PC-3 (cell line): ENCODE results near the gene TANK. TPM values are rescaled to one million over a fixed set of nuclear protein-coding genes. Genes with fewer than 3 reads are reported as not detected.

ENCODE experiments used
- ATAC-seq: fragments of 200-7000 bp; cut with Tn5 transposase; 2 replicates; pipeline ENCODE4 v1.9.1; 2020; ENCODE audit warnings: mild to moderate bottlenecking, moderate library complexity
- BruUV-seq: library from RNA; stranded (reverse); fragments of 400-500 nt; replicated peaks from 2 replicates; lab custom pipeline; 2021; lab: Mats Ljungman, UMichigan
- CTCF ChIA-PET: fragments of 300-600 bp; sonication (Branson Sonifier 250); formaldehyde crosslinking; loops from one replicate; lab custom pipeline; 2022; ENCODE audit warnings: antibody characterized with exemption; lab: Charles Lee
- POLR2A ChIA-PET: fragments of 300-600 bp; sonication (Branson Sonifier 250); formaldehyde crosslinking; loops from one replicate; lab custom pipeline; 2022; ENCODE audit warnings: antibody characterized with exemption; ENCODE audit not compliant: unreplicated experiment; lab: Charles Lee
- DNase-seq: peaks from one replicate; pipeline ENCODE4 v3.0.0-alpha.2; 2015
- H2AFZ ChIP-seq: fragments of 300-600 bp; sonication (generic); 2 replicates; pipeline ENCODE4 v1.6.0; 2016; ENCODE audit warnings: antibody characterized with exemption, low read length
- H3F3A ChIP-seq: fragments of 300-600 bp; sonication (generic); one replicate; pipeline ENCODE4 v1.6.0; 2017; ENCODE audit warnings: antibody characterized with exemption, low read length, control low read depth, mild to moderate bottlenecking; ENCODE audit not compliant: unreplicated experiment
- H3K27ac ChIP-seq: fragments of 300-600 bp; sonication (generic); 2 replicates; pipeline ENCODE4 v1.5.1; 2016; ENCODE audit warnings: mild to moderate bottlenecking, low read length
- H3K27me3 ChIP-seq: fragments of 300-600 bp; sonication (generic); 2 replicates; pipeline ENCODE4 v1.6.1; 2016; ENCODE audit warnings: low read length, mixed read lengths
- H3K36me3 ChIP-seq: fragments of 300-600 bp; sonication (generic); 2 replicates; pipeline ENCODE4 v1.6.1; 2016; ENCODE audit warnings: low read depth, mixed run types, low read length, mixed read lengths
- H3K4me1 ChIP-seq: fragments of 300-600 bp; sonication (generic); 2 replicates; pipeline ENCODE4 v1.5.1; 2016; ENCODE audit warnings: low read length; ENCODE audit not compliant: insufficient read depth
- H3K4me2 ChIP-seq: fragments of 300-600 bp; sonication (generic); 2 replicates; pipeline ENCODE4 v1.6.0; 2016; ENCODE audit warnings: low read length
- H3K4me3 ChIP-seq: fragments of 300-600 bp; sonication (generic); 2 replicates; pipeline ENCODE4 v1.5.1; 2016; ENCODE audit warnings: mild to moderate bottlenecking, low read length, mixed read lengths
- H3K79me2 ChIP-seq: fragments of 300-600 bp; sonication (generic); 2 replicates; pipeline ENCODE4 v1.6.1; 2017; ENCODE audit warnings: low read length, mixed read lengths
- H3K9ac ChIP-seq: fragments of 300-600 bp; sonication (generic); 2 replicates; pipeline ENCODE4 v1.6.0; 2016; ENCODE audit warnings: mild to moderate bottlenecking, low read length
- H3K9me2 ChIP-seq: fragments of 300-600 bp; sonication (generic); replicated peaks from 2 replicates; pipeline ENCODE4 v1.6.1; 2016; ENCODE audit warnings: mixed run types, low read length, mixed read lengths
- H3K9me3 ChIP-seq: fragments of 300-600 bp; sonication (generic); 2 replicates; pipeline ENCODE4 v1.6.1; 2016; ENCODE audit warnings: low read length, mixed read lengths
- H4K20me1 ChIP-seq: fragments of 300-600 bp; sonication (generic); 2 replicates; pipeline ENCODE4 v1.6.1; 2016; ENCODE audit warnings: low read length, mixed read lengths
- CTCF ChIP-seq: fragments of 300-600 bp; sonication (generic); conservative IDR thresholded peaks from 2 replicates; pipeline ENCODE4 v1.5.1; 2017; ENCODE audit warnings: antibody characterized with exemption, low read depth, mild to moderate bottlenecking, low read length
- EZH2 ChIP-seq: fragments of 300-600 bp; sonication (generic); IDR thresholded peaks from one replicate; pipeline ENCODE4 v1.6.1; 2017; ENCODE audit warnings: antibody characterized with exemption, mild to moderate bottlenecking, low read length; ENCODE audit not compliant: unreplicated experiment
- EZH2phosphoT487 ChIP-seq: fragments of 300-600 bp; sonication (generic); IDR thresholded peaks from 2 replicates; pipeline ENCODE4 v1.6.1; 2018; ENCODE audit warnings: mild to moderate bottlenecking, antibody characterized with exemption, low read length, borderline replicate concordance
- intact Hi-C: fragments of 100-400 bp; cut with micrococcal nuclease; formaldehyde crosslinking; loops from 2 replicates; pipeline ENCODE4 v1.9.0; 2023
- total RNA-seq: library from RNA; depleted of rRNA; stranded (reverse); fragments of >200 nt; gene quantifications from 2 replicates; pipeline ENCODE4 v1.2.3, GENCODE V29; 2014

TANK gene
- total RNA-seq, 1 experiment from 2014 or later = 23.7 TPM

DNA sequence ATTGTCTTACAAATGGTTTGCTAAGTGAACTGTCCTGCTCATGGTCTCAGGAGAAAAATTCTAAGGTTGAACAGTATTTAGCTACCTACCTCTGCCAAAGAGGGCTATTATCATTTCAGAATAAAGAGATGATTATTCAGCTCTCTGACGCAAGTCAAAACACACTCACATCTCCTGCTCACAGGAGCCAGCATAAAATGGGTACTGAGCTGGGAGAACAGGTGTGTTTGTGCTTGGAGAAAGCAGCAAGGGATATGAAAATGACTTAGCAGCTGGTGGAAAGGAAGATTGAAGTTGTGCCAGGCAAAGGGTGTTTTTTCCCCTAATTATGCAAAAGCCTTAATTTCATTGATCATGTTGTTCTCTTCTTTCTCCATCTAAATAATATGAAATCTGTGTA, 47.3 kb upstream of the TANK start:
- ChIA-PET CTCF (no interaction called here), POLR2A (no interaction called here)
- no peaks in the 10 kb centered on the region for H3F3A ChIP-seq
- H3K4me2 ChIP-seq = no peak overlapping the region
- no TSS peak for BruUV-seq
- no peaks in the 10 kb centered on the region for H3K9me2 ChIP-seq
- no peaks in the 10 kb centered on the region for H3K27me3 ChIP-seq
- intact Hi-C loops = no loop called here
- no peaks in the 10 kb centered on the region for H4K20me1 ChIP-seq
- no peak overlapping the region for H3K27ac ChIP-seq
- peaks cover 6% of the 10 kb centered on the region for H3K4me1 ChIP-seq
- H3K36me3 ChIP-seq = no peaks in the 10 kb centered on the region
- no peak for DNase-seq
- H3K79me2 ChIP-seq = no peaks in the 10 kb centered on the region
- H3K9ac ChIP-seq = no peak overlapping the region
- H3K9me3 ChIP-seq = no peaks in the 10 kb centered on the region
- no peak overlapping the region for H2AFZ ChIP-seq
- TF ChIP-seq CTCF (no peak), EZH2phosphoT487 (no peak), EZH2 (no peak)
- H3K4me3 ChIP-seq = no peak overlapping the region
- no peak for ATAC-seq

DNA sequence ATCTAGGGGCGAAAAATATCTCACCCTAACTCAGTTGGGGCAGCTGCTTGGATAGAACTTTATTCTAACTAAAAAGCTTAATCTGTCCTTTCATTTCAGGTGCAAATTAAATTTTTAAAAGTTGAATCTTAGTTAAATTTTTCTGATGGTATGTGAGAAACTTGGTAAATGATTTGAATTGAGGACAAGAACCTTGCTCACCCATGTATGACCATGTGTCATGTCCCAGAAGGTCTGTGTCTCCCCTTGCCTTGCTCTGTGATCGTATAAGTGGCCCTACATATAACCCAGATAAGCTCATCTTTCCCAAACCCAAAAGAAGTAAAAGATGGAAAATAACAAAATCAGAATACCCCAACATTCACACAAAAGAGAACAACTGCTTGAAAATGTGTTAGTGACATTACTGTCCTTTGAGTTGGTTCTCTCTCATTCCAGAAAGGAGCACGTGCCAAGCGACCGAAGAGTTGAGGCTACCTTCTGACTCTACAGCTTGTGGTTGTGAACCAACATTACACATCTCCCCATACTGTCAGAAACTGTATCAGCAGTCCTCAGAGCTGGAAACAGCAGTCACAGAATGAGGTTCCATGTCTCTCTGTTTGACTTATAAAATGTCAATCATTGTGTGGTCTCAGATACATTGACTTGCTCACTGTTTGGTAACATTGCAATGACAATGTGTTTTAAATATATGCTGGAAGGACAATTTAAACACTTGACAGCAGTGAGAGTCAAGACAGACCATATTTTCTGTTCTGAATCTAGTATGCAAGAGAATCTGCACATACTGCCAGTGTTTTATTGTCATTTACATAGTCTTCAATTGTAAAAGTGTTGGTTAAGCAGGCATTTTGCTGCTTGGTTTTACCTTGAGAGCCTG, 46.3 kb upstream of the TANK start:
- Histone ChIP-seq H3K36me3 (no peaks in the 10 kb centered on the region), H3K9me2 (no peaks in the 10 kb centered on the region), H2AFZ (no peak overlapping the region), H3K4me2 (no peak overlapping the region), H3K9ac (no peak overlapping the region), H4K20me1 (no peaks in the 10 kb centered on the region), H3K79me2 (no peaks in the 10 kb centered on the region), H3K27ac (no peak overlapping the region), H3K4me3 (no peak overlapping the region), H3F3A (no peaks in the 10 kb centered on the region), H3K4me1 (peaks cover 9% of the 10 kb centered on the region), H3K27me3 (no peaks in the 10 kb centered on the region), H3K9me3 (no peaks in the 10 kb centered on the region)
- TF ChIP-seq CTCF (no peak), EZH2phosphoT487 (no peak), EZH2 (no peak)
- DNase-seq (no peak), ATAC-seq (no peak)
- CTCF ChIA-PET = no interaction called here
- BruUV-seq = no TSS peak
- POLR2A ChIA-PET = no interaction called here
- intact Hi-C loops = no loop called here

GRCh38 chr2:161115205-161115604, 45.0 kb upstream of the TANK start:
- Histone ChIP-seq H3K27me3 (no peaks in the 10 kb centered on the region), H3K4me2 (no peak overlapping the region), H3K79me2 (no peaks in the 10 kb centered on the region), H3K9me3 (no peaks in the 10 kb centered on the region), H3K4me3 (no peak overlapping the region), H3K36me3 (no peaks in the 10 kb centered on the region), H3K9ac (no peak overlapping the region), H3K9me2 (no peaks in the 10 kb centered on the region), H2AFZ (no peak overlapping the region), H4K20me1 (no peaks in the 10 kb centered on the region), H3K4me1 (peaks cover 9% of the 10 kb centered on the region), H3F3A (no peaks in the 10 kb centered on the region), H3K27ac (no peak overlapping the region)
- ChIA-PET CTCF (no interaction called here), POLR2A (no interaction called here)
- BruUV-seq = no TSS peak
- ATAC-seq (no peak), DNase-seq (no peak)
- TF ChIP-seq CTCF (no peak), EZH2 (no peak), EZH2phosphoT487 (no peak)
- intact Hi-C loops = no loop called here
